ENCODE measurements around the gene SULT1A3.
"Not testable (repeated sequence)": the region's sequence is repeated elsewhere in the genome, so short reads cannot be mapped to it uniquely, and the experiment has no call there.

DNA sequence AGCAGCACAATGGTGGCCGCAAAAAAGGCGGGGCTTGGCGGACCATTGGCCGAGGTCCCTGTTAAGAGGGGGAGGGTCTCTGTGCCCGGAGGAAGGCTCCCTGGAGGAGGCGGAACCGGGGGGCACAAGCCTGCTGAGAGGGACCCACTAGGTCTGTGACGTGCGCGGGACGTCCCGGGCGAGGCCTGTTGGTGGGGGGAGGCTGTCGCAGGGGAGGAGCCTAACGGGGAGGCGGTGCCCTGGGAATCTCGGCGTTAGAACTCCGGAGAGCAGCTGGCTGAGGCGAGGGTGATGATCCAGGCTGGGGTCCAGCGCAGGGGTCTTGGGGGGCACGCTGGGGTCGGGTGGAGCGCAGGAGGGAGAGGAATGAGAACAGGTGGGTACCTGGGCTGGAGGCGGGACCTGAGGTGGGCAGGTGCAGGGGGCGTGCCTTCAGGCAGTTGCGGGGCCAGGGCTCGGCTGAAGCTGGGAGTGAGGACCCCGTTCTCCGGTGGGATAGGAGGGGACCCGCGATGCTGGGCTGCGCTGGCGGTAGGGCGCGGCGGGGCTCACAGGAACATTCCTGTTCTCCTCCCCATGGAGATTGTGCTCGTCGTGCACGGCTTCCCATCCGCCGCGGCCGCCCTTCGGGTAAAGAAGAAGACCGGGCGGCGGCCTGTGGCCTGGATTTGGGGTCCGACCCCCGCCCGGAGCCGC is 6.6 kb downstream of the SULT1A3 start:
- TF ChIP-seq POLR2AphosphoS5 (IDR thresholded peaks at IDR 0.05; ENCODE audit: low read depth); JUNB (IDR thresholded peaks at IDR 0.05; ENCODE audit: unreplicated experiment); EZH2phosphoT487 (IDR thresholded peaks at IDR 0.05; ENCODE audit: unreplicated experiment): not testable (repeated sequence)
- TF ChIP-seq, protein P1, sequence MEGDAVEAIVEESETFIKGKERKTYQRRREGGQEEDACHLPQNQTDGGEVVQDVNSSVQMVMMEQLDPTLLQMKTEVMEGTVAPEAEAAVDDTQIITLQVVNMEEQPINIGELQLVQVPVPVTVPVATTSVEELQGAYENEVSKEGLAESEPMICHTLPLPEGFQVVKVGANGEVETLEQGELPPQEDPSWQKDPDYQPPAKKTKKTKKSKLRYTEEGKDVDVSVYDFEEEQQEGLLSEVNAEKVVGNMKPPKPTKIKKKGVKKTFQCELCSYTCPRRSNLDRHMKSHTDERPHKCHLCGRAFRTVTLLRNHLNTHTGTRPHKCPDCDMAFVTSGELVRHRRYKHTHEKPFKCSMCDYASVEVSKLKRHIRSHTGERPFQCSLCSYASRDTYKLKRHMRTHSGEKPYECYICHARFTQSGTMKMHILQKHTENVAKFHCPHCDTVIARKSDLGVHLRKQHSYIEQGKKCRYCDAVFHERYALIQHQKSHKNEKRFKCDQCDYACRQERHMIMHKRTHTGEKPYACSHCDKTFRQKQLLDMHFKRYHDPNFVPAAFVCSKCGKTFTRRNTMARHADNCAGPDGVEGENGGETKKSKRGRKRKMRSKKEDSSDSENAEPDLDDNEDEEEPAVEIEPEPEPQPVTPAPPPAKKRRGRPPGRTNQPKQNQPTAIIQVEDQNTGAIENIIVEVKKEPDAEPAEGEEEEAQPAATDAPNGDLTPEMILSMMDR (conservative IDR thresholded peaks at IDR 0.05; ENCODE audit: low read depth in 2 of 2) = not testable (repeated sequence)
- TF ChIP-seq, protein P2, sequence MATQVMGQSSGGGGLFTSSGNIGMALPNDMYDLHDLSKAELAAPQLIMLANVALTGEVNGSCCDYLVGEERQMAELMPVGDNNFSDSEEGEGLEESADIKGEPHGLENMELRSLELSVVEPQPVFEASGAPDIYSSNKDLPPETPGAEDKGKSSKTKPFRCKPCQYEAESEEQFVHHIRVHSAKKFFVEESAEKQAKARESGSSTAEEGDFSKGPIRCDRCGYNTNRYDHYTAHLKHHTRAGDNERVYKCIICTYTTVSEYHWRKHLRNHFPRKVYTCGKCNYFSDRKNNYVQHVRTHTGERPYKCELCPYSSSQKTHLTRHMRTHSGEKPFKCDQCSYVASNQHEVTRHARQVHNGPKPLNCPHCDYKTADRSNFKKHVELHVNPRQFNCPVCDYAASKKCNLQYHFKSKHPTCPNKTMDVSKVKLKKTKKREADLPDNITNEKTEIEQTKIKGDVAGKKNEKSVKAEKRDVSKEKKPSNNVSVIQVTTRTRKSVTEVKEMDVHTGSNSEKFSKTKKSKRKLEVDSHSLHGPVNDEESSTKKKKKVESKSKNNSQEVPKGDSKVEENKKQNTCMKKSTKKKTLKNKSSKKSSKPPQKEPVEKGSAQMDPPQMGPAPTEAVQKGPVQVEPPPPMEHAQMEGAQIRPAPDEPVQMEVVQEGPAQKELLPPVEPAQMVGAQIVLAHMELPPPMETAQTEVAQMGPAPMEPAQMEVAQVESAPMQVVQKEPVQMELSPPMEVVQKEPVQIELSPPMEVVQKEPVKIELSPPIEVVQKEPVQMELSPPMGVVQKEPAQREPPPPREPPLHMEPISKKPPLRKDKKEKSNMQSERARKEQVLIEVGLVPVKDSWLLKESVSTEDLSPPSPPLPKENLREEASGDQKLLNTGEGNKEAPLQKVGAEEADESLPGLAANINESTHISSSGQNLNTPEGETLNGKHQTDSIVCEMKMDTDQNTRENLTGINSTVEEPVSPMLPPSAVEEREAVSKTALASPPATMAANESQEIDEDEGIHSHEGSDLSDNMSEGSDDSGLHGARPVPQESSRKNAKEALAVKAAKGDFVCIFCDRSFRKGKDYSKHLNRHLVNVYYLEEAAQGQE (IDR thresholded peaks at IDR 0.05; ENCODE audit: unreplicated experiment) = not testable (repeated sequence)
